GM12872 (cell line): ENCODE measurements around the gene PLOD1.

Source experiments
- TF ChIP-seq, protein P1 (sequence below): IDR thresholded peaks from 3 replicates; pipeline ENCODE4 v1.5.1; 2011; ENCODE audit warnings: low read depth, mild to moderate bottlenecking, low read length, moderate library complexity; ENCODE audit not compliant: insufficient read depth

The PLOD1 gene

DNA sequence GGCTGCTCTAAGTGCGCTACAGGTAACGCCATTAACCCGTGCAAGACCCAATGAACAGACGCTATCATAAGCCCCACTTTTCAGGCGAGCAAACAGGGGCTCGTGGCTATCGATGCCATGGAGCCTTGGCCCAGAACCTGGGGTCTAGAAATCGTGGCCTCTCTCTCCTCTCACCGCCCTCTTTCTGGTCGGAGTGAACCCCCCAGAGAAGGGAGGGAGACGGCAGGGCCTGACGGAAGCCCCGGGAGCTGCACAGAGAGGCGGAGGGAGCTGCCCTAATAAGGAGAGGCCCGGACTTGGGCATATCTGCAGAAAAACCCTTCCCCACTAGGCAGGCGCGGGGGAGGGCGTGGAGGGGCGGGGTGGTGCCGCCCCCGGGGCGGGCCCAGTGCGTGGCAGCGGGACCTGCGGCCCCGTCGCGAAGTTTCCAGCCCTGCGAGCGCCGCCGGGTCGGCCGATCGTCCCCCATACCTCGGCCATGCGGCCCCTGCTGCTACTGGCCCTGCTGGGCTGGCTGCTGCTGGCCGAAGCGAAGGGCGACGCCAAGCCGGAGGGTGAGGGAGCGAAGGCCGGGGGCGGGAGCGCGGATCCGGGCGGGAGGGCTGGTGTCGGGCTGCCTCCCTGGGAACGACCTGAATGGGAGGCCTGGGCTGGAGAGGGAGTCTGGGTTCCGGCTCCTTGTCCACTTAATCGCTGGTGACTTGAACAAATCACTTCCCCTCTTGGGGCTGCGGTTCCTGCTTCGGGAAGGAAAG lies at the start of gene PLOD1:
Gene PLOD1, plus strand, starts transcription at position 416 of the 755 bp plus-strand sequence. Its CDS starts 63 bp downstream, at position 479.
- TF ChIP-seq, protein P1, sequence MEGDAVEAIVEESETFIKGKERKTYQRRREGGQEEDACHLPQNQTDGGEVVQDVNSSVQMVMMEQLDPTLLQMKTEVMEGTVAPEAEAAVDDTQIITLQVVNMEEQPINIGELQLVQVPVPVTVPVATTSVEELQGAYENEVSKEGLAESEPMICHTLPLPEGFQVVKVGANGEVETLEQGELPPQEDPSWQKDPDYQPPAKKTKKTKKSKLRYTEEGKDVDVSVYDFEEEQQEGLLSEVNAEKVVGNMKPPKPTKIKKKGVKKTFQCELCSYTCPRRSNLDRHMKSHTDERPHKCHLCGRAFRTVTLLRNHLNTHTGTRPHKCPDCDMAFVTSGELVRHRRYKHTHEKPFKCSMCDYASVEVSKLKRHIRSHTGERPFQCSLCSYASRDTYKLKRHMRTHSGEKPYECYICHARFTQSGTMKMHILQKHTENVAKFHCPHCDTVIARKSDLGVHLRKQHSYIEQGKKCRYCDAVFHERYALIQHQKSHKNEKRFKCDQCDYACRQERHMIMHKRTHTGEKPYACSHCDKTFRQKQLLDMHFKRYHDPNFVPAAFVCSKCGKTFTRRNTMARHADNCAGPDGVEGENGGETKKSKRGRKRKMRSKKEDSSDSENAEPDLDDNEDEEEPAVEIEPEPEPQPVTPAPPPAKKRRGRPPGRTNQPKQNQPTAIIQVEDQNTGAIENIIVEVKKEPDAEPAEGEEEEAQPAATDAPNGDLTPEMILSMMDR: no peak

DNA sequence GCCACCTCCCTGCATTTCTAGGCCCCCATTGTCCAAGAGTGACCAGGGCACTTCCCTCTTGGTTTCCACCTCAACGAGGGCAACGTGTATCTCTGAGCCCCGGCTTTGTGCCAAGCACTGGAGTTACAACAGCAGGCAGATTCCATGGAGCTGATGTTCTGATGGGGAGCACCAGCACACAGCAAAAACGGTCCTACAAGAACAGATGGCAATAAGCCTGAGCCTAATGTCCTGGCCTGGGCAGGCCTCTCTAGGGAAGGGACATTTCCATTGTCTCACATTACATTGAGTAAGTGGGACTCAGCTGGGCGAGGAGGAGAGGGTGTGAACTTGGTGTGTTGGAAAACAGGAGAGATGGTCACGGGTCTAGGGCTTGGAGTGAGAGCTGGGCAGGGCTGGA lies 48.6 kb upstream of the PLOD1 start:
- TF ChIP-seq, protein P1: no peak

DNA sequence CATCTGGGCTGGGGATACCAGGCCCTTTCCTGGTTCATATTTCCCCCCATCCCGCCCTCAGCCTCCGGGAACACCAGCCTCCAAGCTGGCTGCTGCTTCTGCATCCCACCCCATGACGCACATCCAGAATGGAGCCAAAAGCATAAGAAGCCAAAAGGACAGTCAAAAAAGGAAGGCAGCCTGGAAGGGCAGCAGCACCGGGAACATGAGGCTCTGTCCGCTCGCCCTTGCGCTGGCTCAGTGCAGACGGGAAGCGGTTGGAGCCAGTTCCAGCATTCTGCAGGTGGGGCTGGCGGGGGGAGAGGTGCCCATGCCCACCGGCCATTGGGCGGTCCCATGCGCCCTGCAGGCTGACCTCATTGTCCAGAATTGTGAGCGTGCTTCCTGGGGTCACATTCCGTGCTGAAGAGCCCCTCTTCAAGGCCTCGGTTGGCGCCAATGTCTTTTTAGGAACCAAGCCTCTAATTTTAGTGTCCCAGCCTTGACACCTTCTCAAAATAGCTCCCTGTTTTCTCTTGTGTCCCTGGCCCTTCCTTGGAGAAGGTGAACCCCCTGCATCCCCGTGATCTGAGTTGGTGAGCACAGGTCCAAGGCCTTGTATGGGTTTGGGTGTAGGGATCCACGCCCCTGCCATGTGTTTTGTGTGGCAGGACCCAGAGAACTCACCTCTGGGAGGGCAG lies 47.4 kb upstream of the PLOD1 start:
- TF ChIP-seq, protein P1: no peak

DNA sequence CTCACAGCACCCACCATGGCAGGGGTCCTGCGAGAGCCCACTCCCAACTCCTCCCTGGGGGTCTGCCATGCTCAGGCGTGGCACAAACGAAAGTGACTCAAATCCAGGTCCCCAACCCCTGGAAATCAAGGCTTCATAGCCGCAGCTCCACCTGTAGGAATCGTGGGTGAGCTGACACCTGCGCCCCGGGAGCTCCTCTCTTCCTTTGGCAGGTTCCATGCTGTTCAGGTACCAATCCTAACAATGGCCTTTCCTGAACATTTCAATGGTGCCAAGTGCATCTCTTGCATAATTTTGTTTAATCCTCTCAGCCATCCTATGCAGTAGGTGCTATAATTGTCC lies 46.9 kb upstream of the PLOD1 start:
- TF ChIP-seq, protein P1: no peak

DNA sequence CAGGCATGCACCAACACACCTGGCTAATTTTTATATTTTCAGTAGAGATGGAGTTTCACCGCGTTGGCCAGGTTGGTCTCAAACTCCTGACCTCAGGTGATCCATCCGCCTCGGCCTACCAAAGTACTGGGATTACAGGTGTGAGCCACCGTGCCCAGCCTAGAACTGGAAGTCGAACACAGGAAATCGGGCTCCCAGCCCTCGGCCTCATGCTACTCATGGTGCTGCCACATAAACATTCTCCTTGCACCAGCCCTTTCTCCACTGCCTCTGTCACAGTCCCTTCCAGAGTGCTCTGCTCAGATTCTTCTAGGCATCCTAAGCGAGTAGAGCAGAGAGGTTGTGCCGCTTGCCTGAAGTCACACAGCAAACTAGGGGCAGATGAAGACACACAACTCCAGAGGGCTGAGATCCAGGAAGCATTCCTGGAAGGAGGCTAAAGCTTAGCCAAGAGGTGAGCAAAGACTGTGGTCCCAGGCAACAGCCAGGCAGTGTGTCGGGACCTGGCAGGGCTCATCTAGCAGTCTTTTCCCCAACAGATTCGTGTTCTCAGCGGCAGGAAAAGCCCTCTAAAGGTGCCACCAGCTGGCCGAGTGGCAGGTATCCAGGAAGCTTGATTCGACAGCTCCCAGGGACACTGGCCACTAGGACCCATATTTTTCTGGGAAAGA lies 46.2 kb upstream of the PLOD1 start:
- TF ChIP-seq, protein P1: no peak

DNA sequence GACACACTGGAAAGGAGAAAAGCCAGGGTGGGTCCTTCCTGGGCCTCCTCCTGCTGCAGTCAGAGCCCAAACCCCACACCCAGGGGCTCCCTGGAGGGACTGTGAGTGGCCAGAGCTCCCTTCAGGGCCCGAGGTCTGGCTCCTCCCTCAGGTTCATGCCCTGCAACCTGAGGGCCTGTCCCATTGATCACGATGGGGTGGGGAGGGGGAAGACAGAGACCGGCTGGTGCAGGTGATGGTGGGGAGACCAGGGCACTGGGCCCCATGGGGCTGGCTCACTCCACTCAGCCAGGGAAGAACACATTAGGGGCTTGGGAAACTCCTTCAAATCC lies 45.7 kb upstream of the PLOD1 start:
- TF ChIP-seq, protein P1: no peak

DNA sequence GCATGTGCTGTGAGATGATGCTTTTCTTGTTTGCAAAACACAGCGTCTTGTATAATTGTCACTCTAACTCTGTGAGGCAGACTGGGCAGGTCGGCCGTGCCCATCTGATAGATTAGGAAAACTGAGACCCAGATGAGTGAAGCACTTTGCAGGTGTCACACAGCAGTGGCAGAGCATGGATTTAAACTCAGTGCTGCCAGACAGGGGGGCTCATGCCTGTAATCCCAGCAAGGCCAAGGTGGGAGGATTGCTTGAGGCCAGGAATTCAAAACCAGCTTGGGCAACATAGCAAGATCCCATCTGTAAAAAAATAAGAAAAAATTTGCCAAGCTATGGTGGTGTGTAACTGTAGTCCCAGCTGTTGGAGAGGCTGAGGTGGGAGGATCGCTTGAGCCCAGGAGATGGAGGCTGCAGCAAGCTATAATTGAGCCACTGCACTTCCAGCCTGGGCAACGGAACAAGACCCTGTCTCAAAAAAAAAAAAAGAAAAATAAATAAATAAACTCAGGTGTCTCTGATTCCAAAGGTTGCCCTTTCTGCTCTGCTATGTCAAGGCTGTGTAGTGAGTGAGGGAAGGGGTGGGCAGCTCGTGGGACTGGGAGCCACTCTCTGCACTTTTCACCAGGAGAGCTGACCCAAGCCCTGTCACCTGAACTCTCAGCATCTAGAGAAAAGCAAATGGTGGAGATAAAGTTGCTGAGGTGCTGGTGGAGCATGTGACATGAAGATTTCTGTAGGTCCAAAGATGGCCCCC lies 42.9 kb upstream of the PLOD1 start:
- TF ChIP-seq, protein P1: no peak
